Common myeloid progenitor, CD34-positive (primary cell): Measurements from ENCODE around the gene KBTBD3. TPM values are rescaled to one million over a fixed set of nuclear protein-coding genes. Genes with fewer than 3 reads are reported as not detected.

ENCODE experiments used
- CTCF ChIA-PET: fragments of 350-600 bp; sonication (Branson Sonifier 250); formaldehyde crosslinking; loops from one replicate; lab custom pipeline; 2021; ENCODE audit warnings: antibody characterized with exemption; lab: Charles Lee
- POLR2A ChIA-PET: fragments of 350-600 bp; sonication (Branson Sonifier 250); formaldehyde crosslinking; loops from one replicate; lab custom pipeline; 2021; ENCODE audit warnings: antibody characterized with exemption; lab: Charles Lee
- DNase-seq, 3 donors: peaks; one replicate each; pipeline versions ENCODE4 v3.0.0 to v3.0.0-alpha.2; 2013
- H3K27ac ChIP-seq, 2 experiments: 1 replicate in 1 of 2; 2 replicates in 1 of 2; pipeline ENCODE4 v1.7.0; 2013; ENCODE audit warnings: inconsistent platforms in 2 of 2, low read length in 2 of 2, mild to moderate bottlenecking in 2 of 2, low read depth in 1 of 2, moderate library complexity in 1 of 2; ENCODE audit not compliant: severe bottlenecking in 2 of 2, insufficient read depth in 1 of 2, poor library complexity in 1 of 2
- H3K27me3 ChIP-seq, 5 experiments: replicated peaks in 2 of 5; 1 replicate in 3 of 5; 2 replicates in 2 of 5; pipeline versions ENCODE4 v1.6.1 to v1.7.0; 2013; ENCODE audit warnings: low read length in 4 of 5, mild to moderate bottlenecking in 2 of 5, moderate library complexity in 2 of 5, inconsistent platforms in 1 of 5; ENCODE audit not compliant: insufficient read depth in 5 of 5, control insufficient read depth in 4 of 5
- H3K36me3 ChIP-seq, 4 experiments: 1 replicate in 2 of 4; 2 replicates in 2 of 4; pipeline versions ENCODE4 v1.6.1 to v1.7.0; 2013; ENCODE audit warnings: low read length in 3 of 4, control low read depth in 1 of 4, mild to moderate bottlenecking in 1 of 4; ENCODE audit not compliant: control insufficient read depth in 4 of 4, insufficient read depth in 4 of 4
- H3K4me1 ChIP-seq, 4 experiments: 1 replicate in 3 of 4; 2 replicates in 1 of 4; pipeline versions ENCODE4 v1.6.1 to v1.7.1; 2013; ENCODE audit warnings: low read length in 3 of 4, mild to moderate bottlenecking in 3 of 4, control low read depth in 1 of 4, inconsistent platforms in 1 of 4, moderate library complexity in 1 of 4; ENCODE audit not compliant: control insufficient read depth in 4 of 4, insufficient read depth in 4 of 4; ENCODE audit errors: control extremely low read depth in 1 of 4
- H3K4me3 ChIP-seq, 7 experiments: 1 replicate in 4 of 7; 2 replicates in 3 of 7; pipeline versions ENCODE4 v1.5.1 to v1.7.0; 2013; ENCODE audit warnings: mild to moderate bottlenecking in 7 of 7, low read length in 6 of 7, moderate library complexity in 6 of 7, inconsistent platforms in 2 of 7, low read depth in 2 of 7, control low read depth in 1 of 7; ENCODE audit not compliant: insufficient read depth in 4 of 7, control insufficient read depth in 1 of 7; ENCODE audit errors: extremely low read depth in 1 of 7
- H3K9me3 ChIP-seq, 5 experiments: 1 replicate in 4 of 5; 2 replicates in 1 of 5; pipeline versions ENCODE4 v1.6.1 to v1.7.1; 2013; ENCODE audit warnings: low read length in 4 of 5, mild to moderate bottlenecking in 2 of 5, inconsistent platforms in 1 of 5, low read depth in 1 of 5, moderate library complexity in 1 of 5; ENCODE audit not compliant: control insufficient read depth in 4 of 5, insufficient read depth in 2 of 5; ENCODE audit errors: control extremely low read depth in 1 of 5
- WGBS: methylation state at CpG from one replicate; pipeline ENCODE4 v1.1.5; 2013; ENCODE audit not compliant: insufficient coverage; 5-methylcytosine and 5-hydroxymethylcytosine counted together
- polyA plus RNA-seq: library from polyadenylated mRNA; unstranded; fragments of 120-200 nt; gene quantifications from one replicate; pipeline ENCODE4 v1.2.1, GENCODE V29; 2013

Gene KBTBD3
- polyA plus RNA-seq = 4.5 TPM

- peaks cover 7 to 39% (median 22%) of the 10 kb centered on the region in 4 experiments for H3K4me1 ChIP-seq
- no peaks in the 10 kb centered on the region for H3K9me3 ChIP-seq
- POLR2A ChIA-PET = interaction anchor here (0.6 kb wide), 1 partner anchor 247 kb away, joined by 7 read pairs; no protein-coding TSS in a partner anchor
- CTCF ChIA-PET = interaction anchor here (1.6 to 2.9 kb wide), 3 partner anchors 10 to 54 kb away, joined by 3 to 14 read pairs (median 4); partner anchors contain the start of gene MSANTD4
- peak within 1 kb of the TSS; percentile 96 to 98 for H3K27ac ChIP-seq
- 0% methylated on average over 29 of the region's 37 CpGs for WGBS
- no peaks in the 10 kb centered on the region for H3K27me3 ChIP-seq
- peaks cover 8 to 22% (median 18%) of the 10 kb centered on the region in 4 experiments for H3K36me3 ChIP-seq
- H3K4me3 ChIP-seq = peak within 1 kb of the TSS; percentile 86 to 99 (median 96)
- peak; percentile 100 for DNase-seq
These were observed at the start of gene KBTBD3 for GRCh38 chr11:106076919-106077608. Gene KBTBD3, minus strand, starts transcription at chr11:106077347. Its CDS starts 18,250 bp downstream, at chr11:106059097.

DNA sequence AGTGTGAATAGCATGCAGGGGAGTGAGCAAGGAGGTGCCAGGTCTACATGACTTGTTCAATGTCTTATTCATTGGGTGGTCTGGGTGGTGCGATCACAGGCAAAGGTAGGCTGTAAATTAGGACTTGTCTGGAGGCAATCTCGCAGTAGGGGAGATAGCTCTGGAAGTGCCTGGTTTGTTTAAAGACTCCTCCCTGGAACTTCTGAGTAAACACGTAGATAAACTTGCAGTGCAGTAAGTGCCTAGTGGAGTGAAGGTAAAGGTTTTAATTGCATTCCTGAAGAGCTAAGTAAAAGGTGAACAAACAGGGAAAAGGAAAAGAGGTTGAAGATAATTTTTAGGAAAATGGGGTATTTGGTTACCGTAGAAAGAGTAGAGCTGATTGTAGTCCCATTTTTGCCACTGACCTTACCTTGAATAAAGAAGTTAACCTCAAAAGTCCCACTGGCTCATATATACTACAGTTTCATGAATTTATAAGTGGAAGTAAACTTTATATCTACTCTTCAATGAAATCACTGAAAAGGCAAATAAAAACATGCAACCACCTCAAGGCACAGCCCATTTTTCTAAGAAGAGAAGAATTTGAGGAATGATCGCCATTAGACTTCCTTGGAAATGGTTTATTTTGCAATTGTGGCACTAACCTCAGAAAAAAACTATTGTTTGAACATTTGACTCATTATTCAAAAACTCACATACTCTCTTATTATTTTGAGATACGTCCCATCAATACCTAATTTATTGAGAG, 44.6 kb upstream of the KBTBD3 start:
- H3K4me1 ChIP-seq = no peaks in the 10 kb centered on the region
- peaks cover 0 to 3% (median 0%) of the 10 kb centered on the region in 5 experiments for H3K9me3 ChIP-seq
- no peaks in the 10 kb centered on the region for H3K36me3 ChIP-seq
- no peak overlapping the region for H3K27ac ChIP-seq
- WGBS = 60% methylated on average over 3 of the region's 6 CpGs
- CTCF ChIA-PET = no interaction called here
- no peak for DNase-seq
- POLR2A ChIA-PET = no interaction called here
- H3K27me3 ChIP-seq = peaks cover 0 to 3% (median 0%) of the 10 kb centered on the region in 5 experiments
- no peak overlapping the region for H3K4me3 ChIP-seq

- Histone ChIP-seq H3K4me1 (no peaks in the 10 kb centered on the region), H3K36me3 (no peaks in the 10 kb centered on the region), H3K4me3 (no peak overlapping the region), H3K9me3 (no peaks in the 10 kb centered on the region), H3K27ac (no peak overlapping the region), H3K27me3 (peaks cover 0 to 1% (median 0%) of the 10 kb centered on the region in 5 experiments)
- ChIA-PET POLR2A (no interaction called here), CTCF (no interaction called here)
- WGBS = 95% methylated on average over 5 of the region's 6 CpGs
- no peak for DNase-seq
These were observed 28.8 kb upstream of the KBTBD3 start for GRCh38 chr11:106105986-106106385.

DNA sequence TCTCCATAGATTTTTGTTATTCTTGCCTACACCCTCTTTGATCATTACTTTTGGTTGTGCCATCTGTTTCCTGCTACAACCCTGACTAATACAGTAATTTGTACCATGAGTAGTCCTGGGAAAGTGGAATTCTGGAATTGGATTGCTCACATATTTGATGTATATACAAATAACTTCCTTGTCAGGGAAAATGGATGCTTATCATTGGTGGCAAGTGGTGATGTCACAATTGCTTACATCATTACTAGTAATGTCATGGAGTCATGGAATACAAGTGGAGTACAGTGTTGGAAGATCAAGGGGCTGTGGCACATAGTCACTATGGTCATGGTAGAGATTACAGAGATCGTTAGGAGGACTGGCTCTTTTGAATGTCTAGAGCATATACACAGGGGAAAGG, 24.7 kb upstream of the KBTBD3 start:
- Histone ChIP-seq H3K9me3 (no peaks in the 10 kb centered on the region), H3K4me3 (no peak overlapping the region), H3K4me1 (no peaks in the 10 kb centered on the region), H3K36me3 (peaks cover 0 to 16% (median 8%) of the 10 kb centered on the region in 4 experiments), H3K27me3 (peaks cover 0 to 1% (median 0%) of the 10 kb centered on the region in 5 experiments), H3K27ac (no peak overlapping the region)
- DNase-seq = no peak
- CTCF ChIA-PET = interaction anchor here (0.7 kb wide), 1 partner anchor 9 kb away, joined by 3 read pairs; no protein-coding TSS in a partner anchor
- POLR2A ChIA-PET = no interaction called here
- 100% methylated on average over 1 of the region's 1 CpG for WGBS

GRCh38 chr11:106101370-106101769, 24.2 kb upstream of the KBTBD3 start:
- CTCF ChIA-PET = interaction anchor here (0.7 kb wide), 1 partner anchor 10 kb away, joined by 3 read pairs; no protein-coding TSS in a partner anchor
- H3K4me1 ChIP-seq = no peaks in the 10 kb centered on the region
- WGBS = 100% methylated on average over 1 of the region's 3 CpGs
- no peak overlapping the region for H3K4me3 ChIP-seq
- H3K36me3 ChIP-seq = peaks cover 0 to 21% (median 10%) of the 10 kb centered on the region in 4 experiments
- H3K27ac ChIP-seq = no peak overlapping the region
- H3K9me3 ChIP-seq = no peaks in the 10 kb centered on the region
- POLR2A ChIA-PET = no interaction called here
- DNase-seq = no peak
- no peaks in the 10 kb centered on the region for H3K27me3 ChIP-seq

DNA sequence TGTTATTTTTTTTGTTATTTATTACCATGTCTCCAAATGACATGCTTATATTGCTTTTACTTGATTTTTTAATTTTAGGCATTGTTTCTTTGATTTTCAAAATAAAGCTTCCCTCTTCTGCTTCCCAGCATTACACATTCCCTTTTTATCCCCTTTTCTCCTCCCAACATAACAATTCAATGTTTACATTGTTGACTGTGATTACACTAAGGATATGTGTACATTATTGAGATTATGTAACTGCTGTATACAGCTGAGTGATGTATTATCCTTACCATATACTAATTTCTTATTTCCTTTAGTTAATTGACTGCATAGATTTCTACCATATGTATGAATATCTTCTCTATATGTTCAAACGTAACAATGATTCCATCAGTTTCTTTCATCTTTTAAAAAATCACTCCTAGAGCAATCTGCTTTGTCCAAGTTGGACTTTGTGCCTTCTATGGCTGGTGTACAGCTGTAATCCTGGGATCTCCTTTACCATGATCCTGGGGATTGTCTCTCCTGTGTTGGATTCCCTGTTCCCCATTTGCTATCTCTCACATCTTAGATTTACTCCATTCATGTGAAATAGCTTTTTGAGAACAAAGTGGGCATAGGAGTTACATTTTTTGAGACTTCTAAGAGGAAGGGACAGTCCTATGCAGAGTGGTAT, 21.9 kb upstream of the KBTBD3 start:
- no peaks in the 10 kb centered on the region for H3K4me1 ChIP-seq
- POLR2A ChIA-PET = interaction anchor here (0.6 kb wide), 1 partner anchor 1349 kb away, joined by 4 read pairs; no protein-coding TSS in a partner anchor
- DNase-seq = no peak
- CTCF ChIA-PET = interaction anchor here (1.1 kb wide), 1 partner anchor 12 kb away, joined by 3 read pairs; no protein-coding TSS in a partner anchor
- no peaks in the 10 kb centered on the region for H3K27me3 ChIP-seq
- H3K9me3 ChIP-seq = no peaks in the 10 kb centered on the region
- no peak overlapping the region for H3K4me3 ChIP-seq
- H3K36me3 ChIP-seq = peaks cover 4 to 39% (median 24%) of the 10 kb centered on the region in 4 experiments
- no peak overlapping the region for H3K27ac ChIP-seq
- WGBS = 67% methylated on average over 1 of the region's 1 CpG
